Osteocyte (in vitro differentiated cells): ENCODE measurements around the gene CCN5. TPM values are rescaled to one million over a fixed set of nuclear protein-coding genes. Genes with fewer than 3 reads are reported as not detected.

Source experiments
- DNase-seq: peaks from one replicate; pipeline ENCODE4 v3.0.0; 2021; ENCODE audit warnings: mixed read lengths; ENCODE audit not compliant: unreplicated experiment; ENCODE audit errors: extremely low spot score
- H3K27ac Mint-ChIP-seq: one replicate; pipeline ENCODE4 v1.8.0; 2021; ENCODE audit warnings: mild to moderate bottlenecking, mixed read lengths; ENCODE audit not compliant: unreplicated experiment
- H3K27me3 Mint-ChIP-seq: one replicate; pipeline ENCODE4 v1.8.0; 2021; ENCODE audit warnings: mixed read lengths; ENCODE audit not compliant: unreplicated experiment
- H3K36me3 Mint-ChIP-seq: one replicate; pipeline ENCODE4 v1.8.0; 2021; ENCODE audit warnings: mixed read lengths; ENCODE audit not compliant: unreplicated experiment
- H3K4me1 Mint-ChIP-seq: one replicate; pipeline ENCODE4 v1.8.0; 2021; ENCODE audit warnings: mixed read lengths; ENCODE audit not compliant: unreplicated experiment
- H3K4me3 Mint-ChIP-seq: one replicate; pipeline ENCODE4 v1.8.0; 2021; ENCODE audit warnings: mild to moderate bottlenecking, moderate library complexity, mixed read lengths; ENCODE audit not compliant: unreplicated experiment
- H3K9me3 Mint-ChIP-seq: one replicate; pipeline ENCODE4 v1.8.0; 2021; ENCODE audit warnings: mixed read lengths; ENCODE audit not compliant: unreplicated experiment
- total RNA-seq: library from RNA; stranded (reverse); gene quantifications from 2 replicates; pipeline ENCODE4 v1.2.1, GENCODE V29; 2021
- TF ChIP-seq, protein P1 (sequence below): fragments of 200-600 bp; sonication (generic); IDR thresholded peaks from 2 replicates; pipeline ENCODE4 v1.5.0; 2021; ENCODE audit warnings: antibody characterized with exemption, mild to moderate bottlenecking, moderate library complexity

Gene CCN5
- total RNA-seq, 1 donor from 2014 or later: 18.2 TPM

DNA sequence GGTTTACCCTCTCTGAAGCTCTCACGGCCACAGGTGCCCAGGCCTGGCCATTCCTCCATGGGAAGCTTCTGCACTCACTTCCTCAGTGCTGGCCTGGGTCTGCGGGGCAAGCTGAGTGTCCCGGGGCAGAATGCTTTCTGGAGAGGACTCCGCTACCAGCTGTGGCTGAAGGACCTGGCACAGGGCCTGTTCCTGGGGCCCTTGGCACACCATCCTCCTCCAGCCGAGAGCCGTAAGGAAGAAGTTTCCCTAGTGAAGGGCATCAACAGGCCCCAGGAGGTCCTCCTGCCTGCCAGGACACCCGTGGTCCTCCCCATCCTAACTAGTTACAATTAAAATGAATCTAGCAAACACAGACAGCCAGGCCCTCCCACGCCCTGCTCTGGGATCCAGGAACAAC is 16.5 kb downstream of the CCN5 start:
- DNase-seq: no peak
- Mint-ChIP-seq H3K36me3 (no peaks in the 10 kb centered on the region), H3K4me3 (no peak overlapping the region), H3K9me3 (peaks cover 4% of the 10 kb centered on the region), H3K4me1 (peaks cover 78% of the 10 kb centered on the region), H3K27ac (peak overlapping the region; percentile 91), H3K27me3 (no peaks in the 10 kb centered on the region)
- TF ChIP-seq, protein P1, sequence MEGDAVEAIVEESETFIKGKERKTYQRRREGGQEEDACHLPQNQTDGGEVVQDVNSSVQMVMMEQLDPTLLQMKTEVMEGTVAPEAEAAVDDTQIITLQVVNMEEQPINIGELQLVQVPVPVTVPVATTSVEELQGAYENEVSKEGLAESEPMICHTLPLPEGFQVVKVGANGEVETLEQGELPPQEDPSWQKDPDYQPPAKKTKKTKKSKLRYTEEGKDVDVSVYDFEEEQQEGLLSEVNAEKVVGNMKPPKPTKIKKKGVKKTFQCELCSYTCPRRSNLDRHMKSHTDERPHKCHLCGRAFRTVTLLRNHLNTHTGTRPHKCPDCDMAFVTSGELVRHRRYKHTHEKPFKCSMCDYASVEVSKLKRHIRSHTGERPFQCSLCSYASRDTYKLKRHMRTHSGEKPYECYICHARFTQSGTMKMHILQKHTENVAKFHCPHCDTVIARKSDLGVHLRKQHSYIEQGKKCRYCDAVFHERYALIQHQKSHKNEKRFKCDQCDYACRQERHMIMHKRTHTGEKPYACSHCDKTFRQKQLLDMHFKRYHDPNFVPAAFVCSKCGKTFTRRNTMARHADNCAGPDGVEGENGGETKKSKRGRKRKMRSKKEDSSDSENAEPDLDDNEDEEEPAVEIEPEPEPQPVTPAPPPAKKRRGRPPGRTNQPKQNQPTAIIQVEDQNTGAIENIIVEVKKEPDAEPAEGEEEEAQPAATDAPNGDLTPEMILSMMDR: no peak

DNA sequence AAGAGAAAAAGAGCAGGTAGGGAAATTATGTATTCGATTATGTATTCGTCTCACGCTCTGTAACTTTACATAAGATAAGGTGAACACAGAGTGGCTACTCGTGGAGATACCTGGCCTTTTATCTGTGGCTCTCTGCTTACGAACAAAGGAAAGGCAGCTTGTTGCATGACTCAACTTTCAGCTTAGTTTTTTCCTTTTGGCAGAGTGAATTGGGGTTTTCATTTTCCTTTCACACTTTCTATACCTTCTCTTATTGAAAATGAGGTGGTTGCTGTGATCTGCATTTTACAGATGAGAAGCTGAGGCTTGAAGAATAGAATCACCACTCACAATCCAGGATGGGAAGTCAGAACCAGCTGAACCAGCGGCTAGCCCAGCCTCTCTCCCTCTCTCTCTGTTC is 17.2 kb downstream of the CCN5 start:
- no peak for DNase-seq
- no peak overlapping the region for H3K4me3 Mint-ChIP-seq

DNA sequence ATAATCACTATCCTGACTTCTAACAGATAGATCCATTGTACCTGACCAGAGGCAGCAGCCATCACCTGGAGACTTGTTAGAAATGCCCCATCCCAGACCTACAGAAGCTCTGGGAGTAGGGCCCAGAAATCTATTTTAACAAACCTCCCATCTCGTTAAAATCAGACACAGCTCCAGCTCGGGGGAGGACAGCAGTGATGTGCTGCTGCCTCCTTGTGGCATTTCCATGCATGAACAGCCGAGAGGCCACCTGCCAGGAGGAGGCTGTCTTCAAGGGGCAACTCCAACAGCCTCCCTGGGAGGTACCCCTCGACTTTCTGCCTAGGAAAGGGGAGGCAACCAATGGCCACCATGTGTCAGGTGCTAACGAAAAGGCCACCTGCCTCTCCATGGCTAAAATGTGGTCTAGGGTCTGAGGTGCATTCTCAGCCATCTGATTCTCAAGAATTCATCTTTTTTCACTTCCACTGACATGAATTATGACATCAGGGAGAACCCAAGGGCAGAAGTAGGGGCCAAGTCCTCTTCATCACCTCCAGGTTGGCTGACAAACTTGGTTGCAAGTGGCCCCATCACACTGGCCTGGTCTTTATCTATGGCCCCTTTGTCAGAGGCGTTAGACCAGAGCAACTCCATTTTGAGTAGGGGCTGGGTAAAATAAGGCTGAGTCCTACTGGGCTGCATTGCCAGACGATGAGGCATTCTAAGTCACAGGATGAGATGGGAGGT is 18.3 kb downstream of the CCN5 start:
- H3K9me3 Mint-ChIP-seq: peaks cover 4% of the 10 kb centered on the region
- peak; percentile 92 for DNase-seq
- no peak overlapping the region for H3K4me3 Mint-ChIP-seq
- peaks cover 71% of the 10 kb centered on the region for H3K4me1 Mint-ChIP-seq
- no peaks in the 10 kb centered on the region for H3K27me3 Mint-ChIP-seq
- H3K36me3 Mint-ChIP-seq: peaks cover under 1% of the 10 kb centered on the region
- TF ChIP-seq, protein P1: no peak
- peak overlapping the region; percentile 91 for H3K27ac Mint-ChIP-seq

More for the DNA sequence above, 17.2 kb downstream of the CCN5 start:
- Mint-ChIP-seq H3K4me1 (peaks cover 78% of the 10 kb centered on the region), H3K27me3 (no peaks in the 10 kb centered on the region), H3K27ac (peak overlapping the region; percentile 91), H3K36me3 (no peaks in the 10 kb centered on the region), H3K9me3 (peaks cover 4% of the 10 kb centered on the region)
- TF ChIP-seq, protein P1: no peak

DNA sequence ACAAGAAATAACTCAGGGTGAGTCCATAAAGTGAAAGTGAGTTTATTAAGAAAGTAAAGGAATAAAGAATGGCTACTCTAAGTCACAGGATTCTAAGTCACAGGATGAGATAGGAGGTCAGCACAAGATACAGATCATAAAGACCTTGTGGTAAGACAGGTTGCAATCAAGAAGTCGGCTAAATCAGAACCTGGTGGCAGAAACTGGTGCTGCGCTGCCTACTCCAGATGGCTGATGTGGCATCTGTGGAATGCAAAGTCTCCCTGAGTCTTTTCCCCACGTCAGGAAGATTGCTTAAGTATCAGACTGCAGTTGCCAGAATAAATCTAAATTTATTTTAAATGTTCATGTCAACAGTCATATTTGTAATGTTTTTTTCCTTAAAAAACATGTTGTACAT is 19.8 kb downstream of the CCN5 start:
- Mint-ChIP-seq H3K27ac (peak overlapping the region; percentile 80), H3K4me3 (no peak overlapping the region), H3K9me3 (peaks cover 4% of the 10 kb centered on the region), H3K27me3 (no peaks in the 10 kb centered on the region), H3K36me3 (peaks cover 4% of the 10 kb centered on the region), H3K4me1 (peaks cover 64% of the 10 kb centered on the region)
- DNase-seq: no peak
- TF ChIP-seq, protein P1: peak; percentile 48

DNA sequence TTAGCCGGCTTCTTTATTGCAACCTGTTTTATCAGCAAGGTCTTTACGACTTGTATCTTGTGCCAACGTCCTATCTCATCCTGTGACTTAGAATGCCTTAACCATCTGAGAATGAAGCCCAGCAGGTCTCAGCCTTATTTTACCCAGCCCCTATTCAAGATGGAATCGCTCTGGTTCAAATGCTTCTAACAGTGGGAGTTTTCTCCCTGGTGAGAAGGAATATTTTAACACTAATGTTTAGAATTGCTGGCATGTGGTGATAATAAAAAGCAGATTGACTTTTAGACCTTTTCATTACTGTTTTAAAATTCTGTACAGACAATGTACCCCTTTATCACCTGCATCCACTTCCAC is 20.6 kb downstream of the CCN5 start:
- Mint-ChIP-seq H3K4me1 (peaks cover 56% of the 10 kb centered on the region), H3K27ac (peak overlapping the region; percentile 80)

More for the DNA sequence above, 20.6 kb downstream of the CCN5 start:
- peaks cover 4% of the 10 kb centered on the region for H3K9me3 Mint-ChIP-seq
- TF ChIP-seq, protein P1: no peak
- H3K36me3 Mint-ChIP-seq: peaks cover 4% of the 10 kb centered on the region
- H3K4me3 Mint-ChIP-seq: no peak overlapping the region
- no peaks in the 10 kb centered on the region for H3K27me3 Mint-ChIP-seq
- no peak for DNase-seq
